Endothelial cell of umbilical vein (primary cell): ENCODE data around the gene BLID. TPM values are rescaled to one million over a fixed set of nuclear protein-coding genes. Genes with fewer than 3 reads are reported as not detected.

Source experiments
- BruUV-seq: library from RNA; stranded (reverse); fragments of 400-500 nt; replicated peaks from 2 replicates; lab custom pipeline; 2021; lab: Mats Ljungman, UMichigan
- CTCF ChIA-PET: fragments of 300-600, 350-600 bp; sonication (Branson Sonifier 250); formaldehyde crosslinking; loops from one replicate; lab custom pipeline; 2021; ENCODE audit warnings: antibody characterized with exemption, inconsistent platforms; lab: Charles Lee
- POLR2A ChIA-PET: fragments of 300-600, 350-600 bp; sonication (Branson Sonifier 250); formaldehyde crosslinking; loops from one replicate; lab custom pipeline; 2021; ENCODE audit warnings: antibody characterized with exemption, inconsistent platforms; lab: Charles Lee
- DNase-seq: peaks from one replicate; pipeline ENCODE4 v3.0.0-alpha.2; 2011; ENCODE audit warnings: low read depth, low spot score
- FAIRE-seq: peaks from 2 replicates; lab custom pipeline; 2011; peaks lifted over from hg19 to GRCh38; lab: Jason Lieb, UNC
- H2AFZ ChIP-seq: 2 replicates; pipeline ENCODE4 v1.6.0; 2012; ENCODE audit warnings: low read depth, low read length, control low read depth, inconsistent platforms
- H3K27ac ChIP-seq: 2 replicates; pipeline ENCODE4 v1.5.1; 2011; ENCODE audit warnings: low read depth, mild to moderate bottlenecking, control low read depth, low read length, moderate library complexity; ENCODE audit not compliant: insufficient read depth
- H3K27me3 ChIP-seq, 2 experiments: 2 replicates each; pipeline versions ENCODE4 v1.6.0 to v1.6.1; 2011; ENCODE audit warnings: low read length in 2 of 2, mixed read lengths in 1 of 2; ENCODE audit not compliant: control insufficient read depth in 2 of 2, insufficient read depth in 2 of 2
- H3K36me3 ChIP-seq, 2 experiments: 2 replicates in 1 of 2; 3 replicates in 1 of 2; pipeline ENCODE4 v1.5.1; 2011; ENCODE audit warnings: low read length in 2 of 2, mild to moderate bottlenecking in 1 of 2, moderate library complexity in 1 of 2; ENCODE audit not compliant: control insufficient read depth in 2 of 2, insufficient read depth in 2 of 2; ENCODE audit errors: extremely low read depth in 1 of 2
- H3K4me1 ChIP-seq: 3 replicates; pipeline ENCODE4 v1.5.1; 2011; ENCODE audit warnings: mild to moderate bottlenecking, low read length; ENCODE audit not compliant: control insufficient read depth, insufficient read depth; ENCODE audit errors: extremely low read depth
- H3K4me2 ChIP-seq: 2 replicates; pipeline ENCODE4 v1.6.1; 2011; ENCODE audit warnings: low read length, control low read depth, mixed read lengths; ENCODE audit not compliant: insufficient read depth
- H3K4me3 ChIP-seq, 3 experiments: fragments of 200-600 bp in 1 of 3; sonication (generic), shearing (Covaris generic) in 1 of 3; replicated peaks in 1 of 3; 2 replicates each; pipeline ENCODE4 v1.5.1; 2011 to 2016; ENCODE audit warnings: control low read depth in 3 of 3, low read length in 3 of 3, mild to moderate bottlenecking in 2 of 3, inconsistent platforms in 1 of 3, low read depth in 1 of 3, moderate library complexity in 1 of 3; ENCODE audit not compliant: insufficient read depth in 1 of 3
- H3K79me2 ChIP-seq: 2 replicates; pipeline ENCODE4 v1.6.0; 2012; ENCODE audit warnings: low read length, inconsistent platforms; ENCODE audit not compliant: control insufficient read depth, insufficient read depth
- H3K9ac ChIP-seq: replicated peaks from 2 replicates; pipeline ENCODE3; 2011; ENCODE audit warnings: low read length, control low read depth; ENCODE audit not compliant: insufficient read depth; ENCODE audit errors: extremely low read depth
- H3K9me1 ChIP-seq: replicated peaks from 3 replicates; pipeline ENCODE4 v1.6.0; 2011; ENCODE audit warnings: mild to moderate bottlenecking, low read length; ENCODE audit not compliant: control insufficient read depth, insufficient read depth; ENCODE audit errors: extremely low read depth
- H3K9me3 ChIP-seq: replicated peaks from 2 replicates; pipeline ENCODE4 v1.5.1; 2012; ENCODE audit warnings: low read length, inconsistent platforms; ENCODE audit not compliant: control insufficient read depth, insufficient read depth
- H4K20me1 ChIP-seq: replicated peaks from 2 replicates; pipeline ENCODE3; 2011; ENCODE audit warnings: mild to moderate bottlenecking, low read length; ENCODE audit not compliant: control insufficient read depth, insufficient read depth; ENCODE audit errors: extremely low read depth
- CTCF ChIP-seq, 2 donors: IDR thresholded peaks; 1 replicate in 1 of 2; 2 replicates in 1 of 2; pipeline ENCODE4 v1.5.1; 2011; ENCODE audit warnings: low read length in 2 of 2, mild to moderate bottlenecking in 2 of 2, moderate library complexity in 2 of 2, control low read depth in 1 of 2, inconsistent platforms in 1 of 2, low read depth in 1 of 2; ENCODE audit not compliant: insufficient read depth in 1 of 2; ENCODE audit errors: extremely low read depth in 1 of 2
- EZH2 ChIP-seq: IDR thresholded peaks from 2 replicates; pipeline ENCODE4 v1.6.1; 2012; ENCODE audit warnings: borderline replicate concordance, low read depth, mild to moderate bottlenecking, moderate library complexity, low read length, inconsistent platforms; ENCODE audit not compliant: severe bottlenecking
- FOS ChIP-seq: IDR thresholded peaks from 2 replicates; pipeline ENCODE4 v1.6.1; 2011; ENCODE audit warnings: mild to moderate bottlenecking, low read length, moderate library complexity, borderline replicate concordance; ENCODE audit not compliant: insufficient read depth
- GATA2 ChIP-seq: IDR thresholded peaks from 2 replicates; pipeline ENCODE4 v1.7.0; 2011; ENCODE audit warnings: low read depth, mild to moderate bottlenecking, moderate library complexity, mixed read lengths, low read length; ENCODE audit not compliant: insufficient read length, insufficient read depth
- JUN ChIP-seq: IDR thresholded peaks from 2 replicates; pipeline ENCODE4 v1.6.1; 2011; ENCODE audit warnings: borderline replicate concordance, low read depth; ENCODE audit not compliant: insufficient read length, insufficient read depth
- POLR2A ChIP-seq: IDR thresholded peaks from 2 replicates; pipeline ENCODE4 v1.6.1; 2012; ENCODE audit warnings: low read depth, mild to moderate bottlenecking, control low read depth, low read length
- POLR2AphosphoS5 ChIP-seq: IDR thresholded peaks from 2 replicates; pipeline ENCODE4 v1.6.1; 2012; ENCODE audit warnings: low read depth, mild to moderate bottlenecking, control low read depth, low read length, moderate library complexity; ENCODE audit not compliant: insufficient read depth
- dilution Hi-C: fragments of 300-500 bp; cut with MboI; formaldehyde crosslinking; loops from one replicate; pipeline ENCODE4 v1.15.0; 2019; ENCODE audit warnings: low sequenced_read_pairs; ENCODE audit not compliant: extremely low pct_ligation_motif_present
- intact Hi-C: fragments of 100-400 bp; cut with micrococcal nuclease; formaldehyde crosslinking; loops from one replicate; pipeline ENCODE4 v1.10.0; 2022
- polyA plus RNA-seq, 4 experiments: library from polyadenylated mRNA; depleted of rRNA in 3 of 4; stranded (reverse) in 3 of 4; unstranded in 1 of 4; fragments of >200 nt; gene quantifications; 2 replicates each; pipeline versions ENCODE4 v1.2.1 to v1.2.3, GENCODE V29; 2011 to 2012; ENCODE audit warnings: missing spikeins in 1 of 4
- total RNA-seq: library from RNA; stranded (reverse); gene quantifications from 2 replicates; pipeline ENCODE4 v1.2.3, GENCODE V29; 2021

BLID gene
- total and polyA plus RNA-seq, 2 donors (not counting 3 experiments of a cell fraction or from before 2014, with no cell fraction given), result 0.12 to 3.5 TPM

- ChIA-PET POLR2A (interaction anchor here (0.6 to 1.0 kb wide), 2 partner anchors 13 to 65 kb away, joined by 3 to 5 read pairs; no protein-coding TSS in a partner anchor), CTCF (interaction anchor here (0.9 to 5.3 kb wide), 11 partner anchors 9 to 444 kb away, joined by 3 to 52 read pairs (median 5); no protein-coding TSS in a partner anchor)
- TF ChIP-seq POLR2A (no peak), JUN (no peak), GATA2 (no peak), EZH2 (no peak), CTCF (IDR thresholded peaks at IDR 0.05; ENCODE audit: extremely low read depth in 1 of 2, insufficient read depth in 1 of 2, low read depth in 1 of 2, low read length in 2 of 2) (no peak), POLR2AphosphoS5 (no peak), FOS (no peak)
- Histone ChIP-seq H3K27me3 (no peaks in the 10 kb centered on the region), H2AFZ (peak overlapping the region; percentile 5), H3K9ac (peak overlapping the region; percentile 91), H4K20me1 (no peaks in the 10 kb centered on the region), H3K4me3 (peak overlapping the region; percentile 6 to 96 (median 69)), H3K4me2 (peak overlapping the region; percentile 98), H3K4me1 (peaks cover 63% of the 10 kb centered on the region), H3K27ac (peak overlapping the region; percentile 71), H3K79me2 (peaks cover 79% of the 10 kb centered on the region), H3K9me3 (no peaks in the 10 kb centered on the region), H3K9me1 (no peaks in the 10 kb centered on the region), H3K36me3 (no peaks in the 10 kb centered on the region)
- intact Hi-C loops, result loop anchor here (1.0 to 5.0 kb wide), 11 partner anchors 29 to 632 kb away; no protein-coding TSS in a partner anchor
- FAIRE-seq (no peak), DNase-seq (peak; percentile 73)
- dilution Hi-C loops, result no loop called here
- BruUV-seq, result TSS peak; percentile 9
These were observed 16.5 kb downstream of the BLID start for GRCh38 chr11:122099374-122100036.
